ENCODE measurements around the gene PUM2.
"Not testable (repeated sequence)": the region's sequence is repeated elsewhere in the genome, so short reads cannot be mapped to it uniquely, and the experiment has no call there.

The PUM2 gene

DNA sequence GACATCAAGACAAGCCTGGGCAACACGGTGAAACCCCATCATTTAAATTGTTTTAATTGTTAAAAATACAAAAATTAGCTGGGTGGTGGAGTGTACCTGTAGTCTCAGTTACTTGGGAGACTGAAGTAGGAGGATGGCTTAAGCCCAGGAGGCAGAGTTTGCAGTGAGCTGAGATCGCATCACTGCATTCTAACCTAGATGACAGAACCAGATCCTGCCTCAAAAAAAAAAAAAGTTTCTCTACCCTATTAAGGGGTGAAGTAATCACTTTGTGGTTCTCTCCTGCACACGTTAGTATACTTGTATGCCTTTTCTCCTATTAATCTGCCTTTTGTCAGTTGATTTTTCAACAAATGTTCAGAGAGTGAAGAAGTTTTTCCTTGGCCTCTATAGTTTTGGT lies 18.1 kb upstream of the PUM2 start:
- DNase-seq = no peak

DNA sequence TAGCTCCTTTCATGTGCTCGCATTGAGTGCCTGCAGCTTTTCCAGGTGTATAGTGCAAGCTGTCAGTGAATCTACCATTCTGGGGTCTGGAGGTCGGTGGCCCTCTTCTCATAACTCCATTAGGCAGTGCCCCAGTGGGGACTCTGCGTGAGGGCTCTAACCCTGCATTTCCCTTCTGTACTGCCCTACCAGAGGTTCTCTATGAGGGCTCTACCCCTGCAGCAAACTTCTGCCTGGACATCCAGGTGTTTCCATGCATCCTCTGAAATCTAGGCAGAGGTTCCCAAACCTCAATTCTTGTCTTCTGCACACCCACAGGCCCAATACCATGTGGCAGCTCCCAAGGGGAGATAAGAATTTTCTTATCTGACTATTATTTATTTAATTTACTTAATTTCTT lies 17.3 kb upstream of the PUM2 start:
- DNase-seq = not testable (repeated sequence)

DNA sequence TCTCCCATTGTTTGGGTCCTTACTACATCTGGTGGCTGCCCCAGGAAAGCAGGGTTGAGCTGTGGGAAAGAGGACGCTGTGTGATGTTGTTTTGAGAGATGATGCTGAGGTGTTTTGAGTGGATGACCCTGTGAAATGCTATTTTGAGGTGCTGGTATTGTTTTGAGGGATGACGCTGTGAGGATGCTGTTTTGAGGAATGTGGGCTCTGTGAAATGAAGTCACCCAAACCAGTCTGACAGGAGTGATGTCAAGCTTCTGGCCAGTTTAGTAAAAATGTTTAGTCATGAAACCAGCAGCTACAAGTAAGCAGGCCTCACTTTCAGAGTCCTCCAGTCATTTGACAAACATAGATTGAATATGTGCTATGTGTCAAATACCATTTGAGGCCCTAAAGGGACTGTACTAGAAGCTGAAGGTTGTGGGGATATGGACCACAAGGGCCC lies 16.1 kb upstream of the PUM2 start:
- no peak for DNase-seq

DNA sequence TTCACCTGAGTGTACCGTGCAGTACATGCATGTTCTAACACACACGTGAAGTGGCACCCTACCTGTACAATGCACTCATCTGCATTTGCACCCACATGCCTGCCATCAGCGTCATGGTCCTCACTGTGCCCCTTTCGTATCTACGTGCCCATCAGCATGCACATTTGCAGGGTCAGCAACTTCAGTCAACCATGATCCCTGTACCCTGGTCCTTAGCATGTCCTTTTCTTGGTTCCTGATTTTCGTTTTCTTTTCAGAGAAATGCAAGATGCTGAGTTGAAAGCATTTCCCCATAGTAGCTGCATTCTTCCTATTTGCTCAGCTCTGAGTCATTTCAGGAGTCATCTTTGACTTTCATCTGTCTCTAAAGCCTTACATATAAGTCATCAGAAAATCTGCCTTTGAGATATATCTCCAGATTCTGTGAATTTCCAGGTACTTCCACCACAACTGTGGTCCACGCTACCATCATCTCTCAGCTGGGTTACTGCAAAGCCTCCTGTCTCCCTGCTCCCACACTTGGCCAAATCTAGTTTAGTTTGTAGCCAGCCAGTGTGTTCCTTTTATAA lies 14.7 kb upstream of the PUM2 start:
- no peak for DNase-seq

DNA sequence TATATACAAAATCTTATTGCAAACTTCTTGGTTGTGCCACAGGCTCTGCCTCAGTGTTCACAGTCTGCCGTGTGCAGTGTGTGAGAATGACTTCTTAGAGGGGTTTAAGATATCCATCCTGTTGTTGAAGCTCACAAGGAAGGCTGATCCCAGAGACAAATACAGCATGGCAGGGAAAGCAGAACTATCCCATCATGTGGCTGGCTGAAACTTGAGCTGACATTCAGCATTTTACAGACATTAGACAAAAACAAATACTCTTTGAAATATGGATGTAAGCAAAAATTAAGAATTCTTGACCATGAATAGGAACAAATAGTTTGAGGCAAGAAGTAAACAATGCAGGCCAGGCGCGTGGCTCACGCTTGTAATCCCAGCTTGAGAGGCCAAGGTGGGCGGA lies 12.9 kb upstream of the PUM2 start:
- no peak for DNase-seq

DNA sequence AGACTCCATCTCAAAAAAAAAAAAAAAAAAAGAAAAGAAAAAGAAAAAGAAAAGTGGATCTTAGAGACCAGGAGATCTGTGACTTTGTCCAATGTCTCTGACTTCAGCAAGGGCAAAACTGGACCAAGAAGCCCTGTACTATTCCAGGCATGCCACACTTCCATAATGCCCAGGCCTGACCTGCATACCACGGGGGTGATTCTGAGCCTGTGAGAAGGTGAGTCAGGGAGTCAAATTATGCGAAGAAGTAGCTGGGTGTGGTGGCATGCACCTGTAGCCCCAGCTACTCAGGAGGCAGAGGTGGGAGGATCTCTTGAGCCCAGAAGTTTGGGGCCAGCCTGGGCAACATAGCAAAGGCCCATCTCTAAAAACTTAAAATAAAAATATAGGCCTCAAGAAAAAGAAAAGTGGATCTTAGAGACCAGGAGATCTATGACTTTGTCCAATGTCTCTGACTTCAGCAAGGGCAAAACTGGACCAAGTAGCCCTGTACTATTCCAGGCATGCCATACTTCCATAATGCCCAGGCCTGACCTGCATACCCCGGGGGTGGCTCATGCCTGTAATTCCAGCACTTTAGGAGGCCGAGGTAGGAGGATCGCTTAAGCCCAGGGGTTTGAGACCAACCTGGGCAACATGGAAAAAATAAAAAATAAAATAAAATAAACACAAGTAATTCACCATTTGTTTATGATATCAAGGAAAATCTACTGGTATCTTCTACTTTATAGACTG lies 12.2 kb upstream of the PUM2 start:
- DNase-seq = no peak

DNA sequence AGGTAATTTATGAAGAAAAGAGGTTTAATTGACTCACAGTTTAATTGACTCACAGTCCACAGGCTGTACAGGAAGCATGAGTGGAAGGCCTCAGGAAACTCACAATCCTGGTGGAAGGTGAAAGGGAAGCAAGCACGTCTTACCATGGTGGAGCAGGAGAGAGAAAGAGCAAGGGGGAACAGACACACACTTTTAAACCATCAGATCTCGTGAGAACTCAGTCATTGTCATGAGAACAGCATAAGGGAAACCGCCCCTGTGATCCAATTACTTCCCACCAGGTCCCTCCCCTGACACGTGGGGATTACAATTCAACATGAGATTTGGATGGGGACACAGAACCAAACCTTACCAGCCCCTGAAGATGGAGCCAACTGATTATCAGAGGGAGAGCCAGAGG lies 11.2 kb upstream of the PUM2 start:
- no peak for DNase-seq

DNA sequence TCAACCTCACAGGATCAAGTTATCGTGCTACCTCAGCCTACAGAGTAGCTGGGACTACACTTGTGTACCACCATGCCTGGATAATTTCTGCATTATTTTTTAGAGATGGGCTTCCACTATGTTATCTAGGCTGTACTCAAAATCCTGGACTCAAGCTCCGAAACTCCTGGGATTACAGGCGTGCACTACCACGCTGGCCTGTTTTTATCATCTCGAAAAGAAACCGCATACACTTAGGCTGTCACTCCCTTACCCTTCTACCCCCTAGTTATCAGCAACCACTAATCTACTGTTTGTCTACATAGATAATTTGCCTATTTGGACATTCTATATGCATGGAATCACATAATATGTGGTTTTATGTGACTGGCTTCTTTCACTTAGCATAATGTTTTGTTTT lies 8.5 kb upstream of the PUM2 start:
- no peak for DNase-seq

DNA sequence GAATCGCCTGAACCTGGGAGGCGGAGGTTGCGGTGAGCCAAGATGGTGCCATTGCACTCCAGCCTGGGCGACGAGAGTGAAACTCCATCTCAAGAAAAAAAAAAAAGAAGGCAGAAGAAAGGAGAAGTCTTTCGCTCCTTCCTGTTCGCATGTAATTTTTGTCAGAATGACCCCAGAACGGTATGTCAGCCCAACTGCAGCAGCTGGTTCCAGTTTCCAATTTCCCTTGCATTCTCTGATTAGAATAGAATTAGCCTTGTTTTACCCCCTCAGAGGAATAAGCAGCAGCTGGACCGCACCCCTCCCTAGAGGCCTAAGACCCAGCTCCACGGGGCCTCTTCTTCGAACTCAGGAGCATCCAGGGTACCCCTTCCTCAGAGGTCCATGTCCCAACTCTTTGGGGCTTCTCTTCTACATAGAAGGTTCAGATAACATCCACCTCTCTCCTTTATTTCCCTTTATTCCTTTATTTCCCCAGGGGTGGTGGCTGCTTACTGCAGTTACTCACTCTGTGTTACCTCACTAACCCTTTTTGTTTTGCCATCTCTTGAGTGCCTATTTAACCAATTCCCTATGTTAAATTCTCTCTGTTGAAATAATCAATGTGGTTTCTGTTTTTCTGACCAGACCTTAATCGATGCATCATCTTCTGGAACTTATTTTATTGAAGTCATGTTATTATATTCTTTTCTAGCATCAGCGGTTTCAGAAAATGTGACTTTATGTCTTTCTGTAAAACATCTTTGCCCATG lies 7.2 kb upstream of the PUM2 start:
- DNase-seq = no peak

DNA sequence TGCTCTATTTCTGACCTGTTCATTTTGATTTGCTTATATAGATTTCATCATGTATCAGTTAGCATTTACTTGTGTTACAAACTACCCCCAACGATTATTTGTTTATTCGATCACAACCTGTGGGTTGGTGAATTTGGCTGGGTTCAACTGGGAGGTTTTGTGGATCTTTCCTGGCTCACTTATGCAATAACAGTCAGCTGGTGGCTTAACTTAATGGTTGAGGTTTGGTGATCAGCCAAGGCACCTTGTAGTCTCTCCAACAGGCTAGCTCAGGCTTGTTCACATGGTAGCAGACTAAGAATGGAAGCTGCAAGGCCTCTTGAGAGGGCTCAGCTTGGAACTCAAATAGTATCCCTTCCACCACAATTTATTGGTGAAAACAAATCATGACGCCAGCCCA lies 5.4 kb upstream of the PUM2 start:
- no peak for DNase-seq

DNA sequence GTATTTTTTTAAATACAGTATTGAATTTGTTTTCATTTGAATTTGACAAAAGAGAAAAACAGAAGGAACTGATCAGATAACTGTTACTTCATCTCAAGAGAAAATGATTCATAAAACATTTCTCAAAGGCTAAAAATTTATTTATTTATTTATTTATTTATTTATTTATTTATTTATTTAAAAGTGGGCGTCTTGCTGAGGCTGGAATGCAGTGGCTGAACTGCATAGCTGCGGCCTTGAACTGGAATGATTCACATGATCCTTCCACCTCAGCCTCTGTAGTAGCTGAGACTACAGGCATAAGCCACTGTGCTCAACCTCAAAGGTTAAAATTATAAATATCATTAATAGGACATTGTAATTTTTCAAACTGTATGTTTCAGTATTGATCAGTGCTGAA lies 4.5 kb upstream of the PUM2 start:
- no peak for DNase-seq

DNA sequence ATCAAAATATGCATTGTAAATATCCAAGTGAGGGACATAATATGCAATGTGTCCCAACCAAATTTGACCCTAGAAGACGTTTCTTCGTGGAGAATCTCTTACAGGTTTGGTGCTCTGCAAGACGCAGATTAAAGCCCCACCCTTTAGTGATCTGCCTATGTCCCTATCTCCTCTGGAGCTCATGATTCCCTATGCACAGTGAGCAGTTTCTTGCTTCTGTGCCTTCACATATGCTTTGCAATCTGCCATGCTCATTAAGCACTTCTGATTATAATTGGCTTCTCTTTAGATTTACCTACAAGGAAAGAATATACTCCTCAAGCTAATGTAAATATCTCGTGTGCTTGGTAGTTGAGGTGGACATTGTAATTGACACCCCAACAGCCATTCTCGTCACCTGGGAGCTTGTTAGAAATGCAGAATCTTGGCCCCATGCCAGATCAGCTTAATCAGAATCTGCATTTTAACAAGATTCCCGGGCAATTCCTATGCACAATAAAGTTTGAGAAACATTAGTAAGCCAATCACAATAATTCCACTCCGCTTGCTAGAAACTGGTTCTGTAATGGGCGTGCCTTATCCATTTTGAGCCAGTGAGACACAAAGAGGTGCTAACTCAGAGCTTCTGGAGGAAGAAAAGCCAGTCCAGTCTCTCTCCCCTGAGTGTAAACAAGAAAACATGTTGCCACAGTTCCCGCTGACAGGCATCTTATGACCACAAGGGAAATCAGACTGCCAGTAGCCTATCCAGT lies 2.8 kb upstream of the PUM2 start:
- no peak for DNase-seq

DNA sequence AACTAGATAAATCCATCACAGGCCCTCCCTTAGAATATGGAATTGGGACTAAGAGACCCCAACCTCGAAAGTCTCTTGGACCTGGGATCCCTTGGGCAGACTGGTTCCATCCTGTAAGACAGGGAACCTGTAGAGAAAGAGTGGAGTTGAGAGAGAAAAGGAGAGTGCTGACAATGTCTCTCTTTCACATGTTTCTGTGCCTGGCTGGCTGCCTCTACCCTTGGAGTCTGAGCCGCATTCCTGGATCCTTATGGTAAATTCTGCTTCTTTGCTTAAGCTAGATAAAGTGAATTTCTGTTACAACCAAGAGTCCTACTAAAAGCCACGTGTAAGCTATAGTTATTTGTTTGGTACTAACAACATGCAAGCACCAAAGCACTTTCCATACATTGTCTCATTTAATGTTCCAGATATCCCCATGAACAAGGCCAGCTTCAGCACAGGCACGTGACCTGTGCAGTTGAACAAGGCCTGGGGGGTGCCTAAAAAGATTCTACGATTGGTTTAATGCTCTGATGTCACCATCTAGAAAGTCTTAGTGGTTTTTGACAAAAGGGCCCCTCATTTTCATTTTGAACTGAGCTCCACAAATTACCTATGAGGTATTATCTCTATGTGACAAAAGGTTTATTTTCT lies 2.1 kb upstream of the PUM2 start:
- no peak for DNase-seq

DNA sequence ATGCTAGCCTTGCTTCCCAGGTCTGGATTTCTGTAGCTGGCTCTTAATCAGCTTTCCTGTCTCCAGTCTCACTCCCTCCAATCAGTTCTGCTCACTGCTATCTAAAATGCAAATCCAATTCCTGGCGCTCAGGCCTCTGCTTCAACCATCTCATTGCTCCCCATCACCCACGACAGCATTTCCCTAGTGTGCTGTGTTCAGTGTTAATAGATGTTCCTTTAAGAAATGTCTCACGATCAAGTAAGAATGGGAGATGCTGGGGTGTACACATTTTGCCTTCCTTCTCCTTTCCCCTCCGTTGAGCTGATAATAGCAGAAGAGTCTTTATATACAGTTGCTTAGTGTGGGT lies 1.6 kb upstream of the PUM2 start:
- no peak for DNase-seq

DNA sequence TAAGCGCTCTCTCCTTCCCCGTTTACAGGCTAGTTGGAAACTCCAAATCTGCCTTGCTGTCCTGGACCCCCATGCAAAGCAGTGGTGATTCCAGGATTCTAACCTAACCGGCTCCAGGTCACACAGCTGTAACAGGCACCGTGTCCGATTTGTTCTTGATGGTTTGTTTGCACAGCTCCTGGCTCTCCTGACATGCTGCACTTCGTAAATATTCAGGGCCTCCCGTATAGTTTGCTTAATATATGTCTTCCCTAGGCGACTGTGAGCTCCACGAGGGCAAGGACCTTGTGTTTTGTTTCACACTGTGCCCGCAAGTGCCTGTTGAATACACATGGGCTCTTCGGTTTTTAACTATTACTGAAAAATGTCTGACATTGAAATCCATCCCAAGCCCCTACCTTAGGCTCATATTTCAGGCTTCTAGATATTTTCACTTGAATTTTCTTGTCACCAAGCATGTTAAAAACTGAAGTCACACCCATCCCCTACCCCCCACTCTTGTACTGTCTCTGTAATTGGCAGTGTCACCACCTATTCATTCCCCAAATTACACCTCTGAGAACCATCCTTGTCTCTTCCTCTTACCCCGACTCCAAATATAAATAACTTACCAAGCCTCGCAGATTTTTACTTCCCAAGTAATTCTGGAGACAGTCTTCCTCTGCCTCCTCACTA lies 1.0 kb upstream of the PUM2 start:
- no peak for DNase-seq

DNA sequence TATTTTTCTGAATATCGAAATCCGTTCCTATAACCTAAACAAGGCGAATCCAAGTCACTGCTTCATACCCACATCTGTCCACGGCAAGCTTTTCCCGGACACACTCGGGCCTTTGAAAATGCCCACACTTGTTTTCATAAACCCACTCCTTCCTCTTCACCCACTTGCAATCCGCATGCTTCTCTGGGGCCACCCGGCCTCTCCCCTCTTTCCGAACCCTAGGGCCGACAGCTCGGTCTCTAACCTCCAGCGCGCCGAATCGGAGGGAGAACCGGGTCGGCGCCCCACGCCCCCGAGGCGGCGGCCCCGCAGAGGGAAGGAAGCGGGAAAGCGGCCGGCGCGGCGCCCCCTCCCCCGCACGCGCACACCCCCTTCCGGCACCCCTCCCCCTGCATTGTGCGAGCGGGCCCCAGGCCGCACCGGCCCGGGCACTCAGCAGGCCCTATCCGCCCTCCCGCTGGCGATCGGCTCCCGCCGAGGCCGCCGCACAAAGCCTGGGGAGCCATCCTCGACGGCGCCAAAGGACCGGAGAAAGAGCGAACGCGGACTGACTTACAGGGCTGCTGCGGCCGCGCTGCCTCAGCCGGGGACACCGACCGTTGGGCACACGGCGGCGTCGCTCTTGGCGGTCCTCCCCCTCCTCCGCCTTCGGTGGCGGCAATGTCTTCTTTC lies 467 bp downstream of the PUM2 start:
- peak; percentile 74 for DNase-seq

DNA sequence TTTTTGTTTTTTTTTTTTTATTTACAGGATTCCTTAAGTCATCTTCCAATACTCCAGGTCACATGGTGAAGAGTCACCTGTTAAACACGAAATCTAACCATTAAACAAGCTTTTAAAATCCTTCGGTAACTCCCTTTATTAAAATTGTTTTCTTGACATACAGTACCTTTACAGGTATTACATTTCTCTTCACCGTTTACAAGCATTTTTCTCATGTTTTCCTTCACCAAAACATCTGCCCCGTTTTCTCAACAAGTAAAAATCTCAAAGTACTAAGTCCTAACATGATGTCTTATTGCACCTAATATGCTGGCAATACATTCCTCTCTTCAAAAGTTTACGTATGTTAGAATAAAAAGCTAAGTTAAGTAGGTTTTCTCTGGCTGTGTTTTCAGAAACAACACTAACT lies 1.1 kb downstream of the PUM2 start:
- no peak for DNase-seq

DNA sequence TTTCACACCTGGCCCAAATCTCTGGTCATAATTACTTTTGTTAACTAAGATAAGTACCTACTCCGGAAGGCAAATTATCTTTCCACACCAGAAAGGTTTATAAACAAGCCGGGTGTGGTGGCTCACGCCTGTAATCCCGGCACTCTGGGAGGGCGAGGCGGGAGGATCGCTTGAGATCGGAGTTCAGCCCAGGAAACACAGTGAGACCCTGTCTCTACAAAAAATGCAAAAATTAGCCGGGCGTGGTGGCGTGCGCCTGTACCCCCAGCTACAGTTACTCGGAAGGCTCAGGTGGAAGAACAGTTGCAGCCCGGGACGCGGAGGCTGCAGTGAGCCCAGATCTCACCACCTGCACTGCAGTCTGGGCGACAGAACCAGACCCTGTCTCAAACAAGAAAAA lies 2.1 kb downstream of the PUM2 start:
- no peak for DNase-seq

DNA sequence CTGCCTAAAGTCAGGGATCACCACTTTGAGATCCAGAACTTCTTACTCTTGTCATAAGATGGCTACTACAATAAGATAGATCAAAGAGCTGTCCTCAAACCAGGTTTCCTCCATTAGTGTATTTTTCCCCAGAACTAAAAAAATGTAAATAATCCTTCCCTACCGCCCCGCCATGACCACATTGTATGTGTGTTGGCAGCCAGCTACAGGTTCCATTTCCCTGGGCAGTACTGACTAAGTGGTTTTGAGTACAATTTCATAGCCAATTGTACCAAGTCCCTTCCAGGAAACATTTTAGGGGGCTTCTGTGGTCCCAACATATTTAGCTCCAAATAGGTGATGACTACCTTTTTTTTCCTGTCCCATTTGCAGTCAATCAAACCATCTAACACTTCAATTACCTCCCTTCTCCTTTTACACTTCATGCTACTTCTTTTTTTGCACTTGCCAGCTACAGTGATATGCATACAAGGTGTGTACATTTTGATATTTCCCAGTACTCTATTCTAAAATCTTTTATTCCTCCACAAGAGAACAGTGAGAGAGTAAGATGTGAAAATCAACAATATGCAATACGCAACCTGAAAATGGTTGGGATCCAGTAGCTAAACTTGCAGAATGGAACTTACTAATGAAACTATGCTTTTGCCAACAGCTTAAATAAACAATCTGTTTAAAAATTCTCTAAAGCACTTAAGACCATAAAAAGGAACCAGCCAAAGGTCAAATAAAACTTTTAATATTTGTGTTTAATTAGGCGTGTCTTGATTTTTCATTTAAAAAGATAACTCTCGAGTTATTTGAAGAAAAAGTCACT lies 3.9 kb downstream of the PUM2 start:
- no peak for DNase-seq

DNA sequence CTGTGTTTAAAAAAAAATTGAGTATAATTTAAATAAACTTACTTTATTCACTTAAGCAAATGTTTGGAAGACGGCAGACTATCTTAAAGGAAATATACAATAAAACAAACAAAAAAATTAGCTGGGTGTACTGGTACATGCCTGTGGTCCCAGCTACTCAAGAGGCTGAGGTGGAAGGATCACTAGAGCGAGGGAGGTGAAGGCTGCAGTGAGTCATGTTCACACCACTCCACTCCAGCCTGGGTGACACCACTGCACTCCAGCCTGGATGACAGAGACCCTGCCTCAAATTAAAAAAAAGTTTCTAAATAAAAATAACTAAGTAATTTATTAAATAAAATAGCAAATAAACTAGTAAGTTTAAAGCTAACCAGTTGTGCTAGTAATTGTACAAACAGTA lies 7.5 kb downstream of the PUM2 start:
- DNase-seq = no peak

DNA sequence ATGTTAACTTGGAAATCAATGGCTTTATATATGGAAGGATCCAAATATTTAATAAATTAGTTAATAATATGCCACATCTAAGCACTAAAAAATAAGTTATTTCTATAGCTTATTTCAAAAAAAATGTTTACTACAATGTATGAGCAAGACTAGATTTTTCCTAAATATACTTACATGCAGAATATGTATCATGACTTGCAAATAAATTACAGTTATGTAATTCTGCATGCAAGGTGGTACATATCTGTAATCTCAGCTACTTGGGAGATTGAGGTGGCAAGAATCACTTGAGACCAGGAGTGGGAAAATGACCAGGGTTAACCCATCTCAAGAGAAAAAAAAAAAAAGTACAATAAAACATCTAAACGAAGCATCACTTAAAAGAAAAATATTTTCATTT lies 11.6 kb downstream of the PUM2 start:
- no peak for DNase-seq

All from activated CD4-positive, CD25-positive, alpha-beta regulatory T cell treated with anti-CD3 and anti-CD28 coated beads, Interleukin-2, amount 50 U/mL, for 72 hours (primary cell).